NCI-H1048 (cell line): Measurements from ENCODE around the gene OR2Y1.
"Not testable (repeated sequence)": the region's sequence is repeated elsewhere in the genome, so short reads cannot be mapped to it uniquely, and the experiment has no call there.

Experiments
- DNase-seq: peaks from one replicate; lab custom pipeline; 2025; lab: John Stamatoyannopoulos, UW

OR2Y1 gene

GRCh38 chr5:180739958-180740357 is at the start of gene OR2Y1:
TSS of gene OR2Y1 (minus strand) at chr5:180740058. CDS start at chr5:180740058, 0 bp downstream.
- DNase-seq, result no peak

GRCh38 chr5:180788651-180789410 is 49.0 kb upstream of the OR2Y1 start:
- DNase-seq, result not testable (repeated sequence)

GRCh38 chr5:180787711-180788431 is 48.0 kb upstream of the OR2Y1 start:
- no peak for DNase-seq

GRCh38 chr5:180786531-180787398 is 46.9 kb upstream of the OR2Y1 start:
- no peak for DNase-seq

- no peak for DNase-seq
Observed at GRCh38 chr5:180785794-180786221, 46.0 kb upstream of the OR2Y1 start.

- DNase-seq, result no peak
Observed at GRCh38 chr5:180785121-180785781, 45.4 kb upstream of the OR2Y1 start.

GRCh38 chr5:180784497-180785097 is 44.7 kb upstream of the OR2Y1 start:
- no peak for DNase-seq

- no peak for DNase-seq
Observed at GRCh38 chr5:180783340-180784052, 43.6 kb upstream of the OR2Y1 start.

- DNase-seq, result no peak
Observed at GRCh38 chr5:180782748-180783147, 42.9 kb upstream of the OR2Y1 start.

GRCh38 chr5:180781900-180782326 is 42.1 kb upstream of the OR2Y1 start:
- not testable (repeated sequence) for DNase-seq

- no peak for DNase-seq
Observed at GRCh38 chr5:180779985-180780610, 40.2 kb upstream of the OR2Y1 start.

- no peak for DNase-seq
Observed at GRCh38 chr5:180777475-180777874, 37.6 kb upstream of the OR2Y1 start.

GRCh38 chr5:180776376-180776775 is 36.5 kb upstream of the OR2Y1 start:
- DNase-seq, result no peak

GRCh38 chr5:180775624-180776023 is 35.8 kb upstream of the OR2Y1 start:
- no peak for DNase-seq

- DNase-seq, result no peak
Observed at GRCh38 chr5:180771839-180772238, 32.0 kb upstream of the OR2Y1 start.

- no peak for DNase-seq
Observed at GRCh38 chr5:180769821-180770220, 30.0 kb upstream of the OR2Y1 start.

GRCh38 chr5:180755601-180756000 is 15.7 kb upstream of the OR2Y1 start:
- DNase-seq, result no peak

GRCh38 chr5:180744253-180744652 is 4.4 kb upstream of the OR2Y1 start:
- DNase-seq, result no peak

GRCh38 chr5:180742727-180743126 is 2.9 kb upstream of the OR2Y1 start:
- no peak for DNase-seq

GRCh38 chr5:180740953-180741352 is 1.1 kb upstream of the OR2Y1 start:
- DNase-seq, result not testable (repeated sequence)
